GM12892 (cell line): ENCODE results near the gene KRT23.

Experiments used
- POLR2A ChIP-seq: IDR thresholded peaks from 2 replicates; pipeline ENCODE4 v1.6.1; 2011; ENCODE audit warnings: low read depth, low read length, control low read depth
- POLR2AphosphoS5 ChIP-seq: IDR thresholded peaks from 2 replicates; pipeline ENCODE4 v1.6.1; 2011; ENCODE audit warnings: low read depth, low read length, control low read depth
- TAF1 ChIP-seq: IDR thresholded peaks from 2 replicates; pipeline ENCODE4 v1.6.1; 2011; ENCODE audit warnings: low read depth, mild to moderate bottlenecking, control low read depth, low read length, borderline replicate concordance

GRCh38 chr17:40944531-40944930 lies 7.1 kb upstream of the KRT23 start:
- TF ChIP-seq POLR2A (no peak), POLR2AphosphoS5 (no peak), TAF1 (no peak)
